Testis (tissue), 3 donors: ENCODE results near the gene CDC23. TPM values are rescaled to one million over a fixed set of nuclear protein-coding genes. Genes with fewer than 3 reads are reported as not detected.

Experiments
- DNase-seq: peaks from one replicate; pipeline ENCODE4 v3.0.0-alpha.2; 2019
- H3K27ac ChIP-seq, 2 donors: fragments of 200-600 bp; sonication (generic); one replicate each; pipeline ENCODE4 v1.5.1; 2019
- H3K27me3 ChIP-seq: fragments of 200-600 bp; sonication (generic); one replicate; pipeline ENCODE4 v1.5.1; 2019
- H3K36me3 ChIP-seq: fragments of 200-600 bp; sonication (generic); one replicate; pipeline ENCODE4 v1.5.1; 2017; ENCODE audit warnings: low read depth; ENCODE audit errors: missing control alignments
- H3K4me1 ChIP-seq: fragments of 200-600 bp; sonication (generic); one replicate; pipeline ENCODE4 v1.5.1; 2019
- H3K4me3 ChIP-seq, 2 donors: fragments of 200-600 bp; sonication (generic); one replicate each; pipeline ENCODE4 v1.5.1; 2017 to 2019
- H3K9me3 ChIP-seq: fragments of 200-600 bp; sonication (generic); one replicate; pipeline ENCODE4 v1.5.1; 2017
- CTCF ChIP-seq, 3 experiments: fragments of 450-650 bp in 2 of 3; fragments of 200-600 bp in 1 of 3; sonication (generic) in 1 of 3; IDR thresholded peaks; one replicate each; pipeline ENCODE4 v1.5.1; 2016 to 2019; ENCODE audit warnings: antibody characterized with exemption in 3 of 3, mild to moderate bottlenecking in 2 of 3, moderate library complexity in 1 of 3
- POLR2A ChIP-seq: fragments of 450-650 bp; IDR thresholded peaks from one replicate; pipeline ENCODE4 v1.6.1; 2017; ENCODE audit warnings: antibody characterized with exemption, mild to moderate bottlenecking, moderate library complexity
- WGBS, 2 donors: methylation state at CpG; one replicate each; pipeline ENCODE4 v1.1.5; 2018; 5-methylcytosine and 5-hydroxymethylcytosine counted together
- intact Hi-C: fragments of 100-400 bp; cut with DNase I; formaldehyde crosslinking; loops from one replicate; pipeline ENCODE4 v1.15.1; 2023; ENCODE audit warnings: low total_unique reads
- polyA plus RNA-seq: library from polyadenylated mRNA; stranded (reverse); fragments of 350-450 nt; fragmentation: Illumina TruSeq; extraction: RNeasy Lipid Tissue Mini Kit (QIAGEN cat#74804); gene quantifications from one replicate; pipeline ENCODE4 v1.2.3, GENCODE V29; 2014; ENCODE audit warnings: low read depth, low replicate concordance; ENCODE audit not compliant: insufficient read depth
- total RNA-seq, 2 donors: library from RNA; depleted of rRNA; stranded (reverse); fragments of >200 nt; gene quantifications; one replicate each; pipeline ENCODE4 v1.2.3, GENCODE V29; 2016

Gene CDC23
- total and polyA plus RNA-seq, 3 donors from 2014 or later: 29.5 to 31.3 (median 30.5) TPM

- DNase-seq: no peak
- Histone ChIP-seq H3K4me3 (no peak overlapping the region), H3K27me3 (no peaks in the 10 kb centered on the region), H3K4me1 (peaks cover 9% of the 10 kb centered on the region), H3K36me3 (no peaks in the 10 kb centered on the region), H3K9me3 (no peaks in the 10 kb centered on the region), H3K27ac (no peak overlapping the region)
- 81 to 91% methylated on average over 2 of the region's 2 CpGs for WGBS, 2 donors
- TF ChIP-seq CTCF (IDR thresholded peaks at IDR 0.05): no peak
- TF ChIP-seq POLR2A: no peak
- intact Hi-C loops: no loop called here
Observed at GRCh38 chr5:138233280-138233679, 20.2 kb upstream of the CDC23 start.

GRCh38 chr5:138230981-138231589 is 18.0 kb upstream of the CDC23 start:
- H3K4me3 ChIP-seq: no peak overlapping the region
- no peaks in the 10 kb centered on the region for H3K27me3 ChIP-seq
- no peak for DNase-seq
- no peak overlapping the region for H3K27ac ChIP-seq
- WGBS, 2 donors: 42 to 44% methylated on average over 7 of the region's 7 CpGs
- no peaks in the 10 kb centered on the region for H3K9me3 ChIP-seq
- peaks cover 9% of the 10 kb centered on the region for H3K4me1 ChIP-seq
- no peaks in the 10 kb centered on the region for H3K36me3 ChIP-seq
- TF ChIP-seq POLR2A: no peak
- no peak for TF ChIP-seq CTCF (IDR thresholded peaks at IDR 0.05)
- intact Hi-C loops: no loop called here

GRCh38 chr5:138230261-138230660 is 17.1 kb upstream of the CDC23 start:
- Histone ChIP-seq H3K27me3 (no peaks in the 10 kb centered on the region), H3K27ac (no peak overlapping the region), H3K4me3 (no peak overlapping the region), H3K36me3 (no peaks in the 10 kb centered on the region), H3K4me1 (peaks cover 9% of the 10 kb centered on the region), H3K9me3 (no peaks in the 10 kb centered on the region)
- TF ChIP-seq CTCF (IDR thresholded peaks at IDR 0.05): no peak
- TF ChIP-seq POLR2A: no peak
- no peak for DNase-seq
- intact Hi-C loops: no loop called here

GRCh38 chr5:138229387-138229786 is 16.3 kb upstream of the CDC23 start:
- TF ChIP-seq POLR2A (no peak), CTCF (IDR thresholded peaks at IDR 0.05) (no peak)
- WGBS, 2 donors: 84 to 95% methylated on average over 6 of the region's 6 CpGs
- Histone ChIP-seq H3K9me3 (no peaks in the 10 kb centered on the region), H3K27me3 (no peaks in the 10 kb centered on the region), H3K36me3 (no peaks in the 10 kb centered on the region), H3K4me1 (peaks cover 9% of the 10 kb centered on the region), H3K27ac (no peak overlapping the region), H3K4me3 (no peak overlapping the region)
- intact Hi-C loops: no loop called here
- DNase-seq: no peak

- no peak for DNase-seq
- no peak for TF ChIP-seq CTCF (IDR thresholded peaks at IDR 0.05)
- no peak for TF ChIP-seq POLR2A
- intact Hi-C loops: no loop called here
- Histone ChIP-seq H3K9me3 (no peaks in the 10 kb centered on the region), H3K4me1 (peaks cover 9% of the 10 kb centered on the region), H3K27me3 (no peaks in the 10 kb centered on the region), H3K36me3 (no peaks in the 10 kb centered on the region), H3K27ac (no peak overlapping the region), H3K4me3 (no peak overlapping the region)
Observed at GRCh38 chr5:138226910-138227309, 13.8 kb upstream of the CDC23 start.
